IMR-90 (cell line): ENCODE data around the gene SIM2. TPM values are rescaled to one million over a fixed set of nuclear protein-coding genes. Genes with fewer than 3 reads are reported as not detected.
"Not testable (repeated sequence)": the region's sequence is repeated elsewhere in the genome, so short reads cannot be mapped to it uniquely, and the experiment has no call there.

ENCODE experiments used
- ATAC-seq: fragments of 200-7000 bp; cut with Tn5 transposase; 2 replicates; pipeline ENCODE4 v1.9.1; 2020; ENCODE audit warnings: low read depth, mild to moderate bottlenecking, moderate library complexity
- BruUV-seq: library from RNA; stranded (reverse); fragments of 400-500 nt; replicated peaks from 2 replicates; lab custom pipeline; 2021; lab: Mats Ljungman, UMichigan
- CTCF ChIA-PET: fragments of 300-600 bp; formaldehyde crosslinking; extraction: SDS; loops from one replicate; lab custom pipeline; 2021; ENCODE audit warnings: antibody characterized with exemption; lab: Yijun Ruan, JAX
- POLR2A ChIA-PET: fragments of 300-600 bp; sonication (Branson Sonifier 250); formaldehyde crosslinking; loops from one replicate; lab custom pipeline; 2022; ENCODE audit warnings: antibody characterized with exemption; ENCODE audit not compliant: unreplicated experiment; lab: Charles Lee
- DNase-seq: peaks from one replicate; pipeline ENCODE4 v3.0.0; 2013
- H2AFZ ChIP-seq: replicated peaks from 2 replicates; pipeline ENCODE3; 2013; ENCODE audit warnings: low read length, mild to moderate bottlenecking; ENCODE audit not compliant: poor library complexity
- H2AK5ac ChIP-seq: 2 replicates; pipeline ENCODE4 v1.6.1; 2013; ENCODE audit warnings: low read depth, low read length, inconsistent platforms
- H2AK9ac ChIP-seq: replicated peaks from 2 replicates; pipeline ENCODE3; 2013; ENCODE audit warnings: mild to moderate bottlenecking, low read depth, low read length, moderate library complexity; ENCODE audit not compliant: poor library complexity
- H2BK120ac ChIP-seq: 2 replicates; pipeline ENCODE4 v1.6.1; 2013; ENCODE audit warnings: low read depth, low read length, inconsistent platforms
- H2BK15ac ChIP-seq: 3 replicates; pipeline ENCODE4 v1.6.1; 2013; ENCODE audit warnings: low read depth, low read length, inconsistent platforms
- H2BK20ac ChIP-seq: 2 replicates; pipeline ENCODE4 v1.6.1; 2013; ENCODE audit warnings: low read depth, mild to moderate bottlenecking, inconsistent platforms, low read length, moderate library complexity
- H2BK5ac ChIP-seq: 2 replicates; pipeline ENCODE4 v1.6.1; 2013; ENCODE audit warnings: mild to moderate bottlenecking, low read depth, low read length, inconsistent platforms; ENCODE audit not compliant: poor library complexity, severe bottlenecking
- H3K14ac ChIP-seq: replicated peaks from 2 replicates; pipeline ENCODE4 v1.6.1; 2013; ENCODE audit warnings: low read depth, low read length, inconsistent platforms
- H3K18ac ChIP-seq: 2 replicates; pipeline ENCODE4 v1.6.1; 2013; ENCODE audit warnings: low read depth, low read length, control low read depth
- H3K23ac ChIP-seq: 2 replicates; pipeline ENCODE4 v1.6.1; 2013; ENCODE audit warnings: low read depth, low read length, inconsistent platforms
- H3K27ac ChIP-seq: 2 replicates; pipeline ENCODE4 v1.5.1; 2013; ENCODE audit warnings: mild to moderate bottlenecking, control low read depth, low read length; ENCODE audit not compliant: insufficient read depth
- H3K27me3 ChIP-seq: 2 replicates; pipeline ENCODE4 v1.6.1; 2013; ENCODE audit warnings: low read length; ENCODE audit not compliant: control insufficient read depth, insufficient read depth
- H3K36me3 ChIP-seq: 2 replicates; pipeline ENCODE4 v1.6.1; 2013; ENCODE audit warnings: low read length, mixed read lengths; ENCODE audit not compliant: control insufficient read depth, insufficient read depth
- H3K4ac ChIP-seq: 2 replicates; pipeline ENCODE4 v1.6.1; 2013; ENCODE audit warnings: low read depth, low read length, inconsistent platforms
- H3K4me1 ChIP-seq: 2 replicates; pipeline ENCODE4 v1.6.1; 2013; ENCODE audit warnings: low read length, mixed read lengths; ENCODE audit not compliant: control insufficient read depth, insufficient read depth
- H3K4me2 ChIP-seq: 2 replicates; pipeline ENCODE4 v1.6.1; 2013; ENCODE audit warnings: low read depth, mild to moderate bottlenecking, control low read depth, low read length, moderate library complexity
- H3K4me3 ChIP-seq: 2 replicates; pipeline ENCODE4 v1.5.1; 2013; ENCODE audit warnings: low read depth, mild to moderate bottlenecking, control low read depth, low read length, moderate library complexity; ENCODE audit not compliant: insufficient read depth
- H3K56ac ChIP-seq: 2 replicates; pipeline ENCODE4 v1.6.1; 2013; ENCODE audit warnings: low read length, inconsistent platforms; ENCODE audit not compliant: insufficient read depth; ENCODE audit errors: extremely low read depth
- H3K79me1 ChIP-seq, 2 experiments: 2 replicates each; pipeline ENCODE4 v1.6.1; 2013; ENCODE audit warnings: low read length in 2 of 2, inconsistent platforms in 1 of 2, low read depth in 1 of 2
- H3K9ac ChIP-seq: 2 replicates; pipeline ENCODE4 v1.6.1; 2013; ENCODE audit warnings: low read depth, low read length, control low read depth
- H3K9me1 ChIP-seq: 2 replicates; pipeline ENCODE4 v1.6.1; 2013; ENCODE audit warnings: low read length, inconsistent platforms; ENCODE audit not compliant: insufficient read depth
- H3K9me3 ChIP-seq: 2 replicates; pipeline ENCODE4 v1.6.1; 2013; ENCODE audit warnings: low read length; ENCODE audit not compliant: control insufficient read depth, insufficient read depth
- H4K20me1 ChIP-seq: 2 replicates; pipeline ENCODE4 v1.6.1; 2013; ENCODE audit warnings: low read length, inconsistent platforms; ENCODE audit not compliant: insufficient read depth
- H4K5ac ChIP-seq: 2 replicates; pipeline ENCODE4 v1.6.1; 2013; ENCODE audit warnings: mild to moderate bottlenecking, low read depth, low read length, control low read depth
- H4K8ac ChIP-seq, 2 experiments: 2 replicates each; pipeline ENCODE4 v1.6.1; 2013; ENCODE audit warnings: low read depth in 2 of 2, low read length in 2 of 2, control low read depth in 1 of 2, inconsistent platforms in 1 of 2
- H4K91ac ChIP-seq: 2 replicates; pipeline ENCODE4 v1.6.1; 2013; ENCODE audit warnings: low read depth, low read length, inconsistent platforms; ENCODE audit not compliant: insufficient read depth
- WGBS, 2 experiments: methylation state at CpG; one replicate each; pipeline versions ENCODE4 v1.1.5 to v1.1.7; 2013; ENCODE audit warnings: missing lambda C conversion rate in 2 of 2; ENCODE audit not compliant: insufficient read length in 1 of 2; ENCODE audit errors: extremely low coverage in 2 of 2; 5-methylcytosine and 5-hydroxymethylcytosine counted together
- dilution Hi-C: fragments of 300-500 bp; cut with HindIII; formaldehyde crosslinking; loops from one replicate; pipeline ENCODE4 v1.14.3; 2018; ENCODE audit warnings: low sequenced_read_pairs; ENCODE audit not compliant: unreplicated experiment
- in situ Hi-C: fragments of 300-500 bp; cut with MboI; formaldehyde crosslinking; loops from 3 replicates; pipeline ENCODE4 v1.14.3; 2019; ENCODE audit warnings: low sequenced_read_pairs, inconsistent platforms, mixed read lengths
- intact Hi-C: fragments of 100-400 bp; cut with micrococcal nuclease; formaldehyde crosslinking; loops from 2 replicates; pipeline ENCODE4 v1.10.0; 2022
- polyA plus RNA-seq, 3 experiments: library from polyadenylated mRNA; depleted of rRNA; stranded (reverse); fragments of >200 nt; gene quantifications; 2 replicates each; pipeline ENCODE4 v1.2.3, GENCODE V29; 2012; ENCODE audit warnings: low replicate concordance in 1 of 3
- total RNA-seq: library from RNA; depleted of rRNA; stranded (reverse); fragments of >200 nt; gene quantifications from 2 replicates; pipeline ENCODE4 v1.2.3, GENCODE V29; 2012

The SIM2 gene
- total and polyA plus RNA-seq, 2 of the 4 experiments (the other 2 are of a cell fraction) = 2.2 to 7.5 TPM

DNA sequence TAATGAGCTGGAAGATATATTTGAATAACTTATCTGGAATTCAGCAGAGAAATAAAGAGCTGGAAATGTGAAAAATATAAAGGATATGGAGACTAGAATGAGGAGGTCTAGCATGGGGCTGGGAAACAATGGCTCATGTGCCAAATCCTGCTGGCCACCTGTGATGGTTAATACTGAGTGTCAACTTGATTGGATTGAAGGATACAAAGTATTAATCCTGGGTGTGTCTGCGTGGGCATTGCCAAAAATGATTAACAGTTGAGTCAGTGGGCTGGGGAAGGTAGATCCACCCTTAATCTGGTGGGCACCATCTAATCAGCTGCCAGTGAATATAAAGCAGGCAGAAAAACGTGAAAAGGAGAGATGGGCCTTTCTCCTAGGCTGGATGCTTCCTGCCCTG, 26.6 kb upstream of the SIM2 start:
- H2BK120ac ChIP-seq, H3K4ac ChIP-seq, H4K20me1 ChIP-seq, H3K9me1 ChIP-seq, H3K4me1 ChIP-seq, H2AFZ ChIP-seq, H4K5ac ChIP-seq, H3K14ac ChIP-seq, H3K9ac ChIP-seq, H3K79me1 ChIP-seq, H3K9me3 ChIP-seq, DNase-seq, H2AK5ac ChIP-seq, BruUV-seq, in situ Hi-C loops, H3K56ac ChIP-seq, POLR2A ChIA-PET, H3K4me3 ChIP-seq, H2BK5ac ChIP-seq, H4K8ac ChIP-seq, H4K91ac ChIP-seq, dilution Hi-C loops, H2BK20ac ChIP-seq, H3K18ac ChIP-seq, H3K36me3 ChIP-seq, H3K4me2 ChIP-seq, H2AK9ac ChIP-seq, H2BK15ac ChIP-seq, H3K23ac ChIP-seq, H3K27ac ChIP-seq, intact Hi-C loops, ATAC-seq: not testable (repeated sequence)
- CTCF ChIA-PET = interaction anchor here (0.6 kb wide), 1 partner anchor 11 kb away, joined by 3 read pairs; no protein-coding TSS in a partner anchor
- no CpG with 5 or more reads among the region's 2 CpGs for WGBS, 2 experiments
- peaks cover 50% of the 10 kb centered on the region for H3K27me3 ChIP-seq
